Measurements from ENCODE around the gene CRYBA1. TPM values are rescaled to one million over a fixed set of nuclear protein-coding genes. Genes with fewer than 3 reads are reported as not detected.

Gene CRYBA1
- total and polyA plus RNA-seq, 2 of the 8 experiments (the other 6 are each of a cell fraction or from before 2014, with no cell fraction given): not detected

DNA sequence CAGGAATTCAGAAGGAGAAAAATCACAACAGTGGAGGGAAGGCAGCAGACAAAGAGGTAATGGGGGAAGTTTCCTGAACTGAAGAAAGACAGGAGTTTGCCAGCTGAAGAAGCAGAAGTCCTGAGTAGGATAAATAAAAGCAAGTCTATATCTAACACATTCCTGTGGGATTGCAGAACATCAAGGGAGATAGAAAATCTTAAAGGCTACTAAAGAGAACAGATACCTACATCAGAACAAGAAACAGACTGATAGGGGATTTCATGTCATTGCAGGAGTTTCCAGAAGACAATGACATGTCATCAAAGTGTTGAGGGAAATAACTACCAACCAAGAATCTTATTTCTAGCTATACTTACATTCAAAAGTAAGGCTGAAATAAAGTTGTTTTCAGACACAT is 21.3 kb upstream of the CRYBA1 start:
- Histone ChIP-seq H3K9me3 (ENCODE audit: insufficient read depth in 2 of 2, low read depth in 1 of 2, low read length in 1 of 2) (no peaks in the 10 kb centered on the region), H3K4me2 (ENCODE audit: insufficient read depth in 1 of 2, low read depth in 2 of 2, low read length in 2 of 2) (no peak overlapping the region), H3K56ac (replicated peaks; ENCODE audit: insufficient read length, low read depth, low read length) (no peak overlapping the region), H3K27ac (ENCODE audit: low read depth, low read length) (no peak overlapping the region), H4K20me1 (replicated peaks in 1 of 2; ENCODE audit: control insufficient read depth in 1 of 2, insufficient read depth in 2 of 2, low read length in 2 of 2) (no peaks in the 10 kb centered on the region), H3K9ac (replicated peaks in 1 of 4; ENCODE audit: extremely low read depth in 1 of 4, low read depth in 3 of 4, low read length in 3 of 4) (no peak overlapping the region), H3K36me3 (ENCODE audit: control insufficient read depth in 2 of 4, insufficient read depth in 4 of 4, low read length in 3 of 4) (no peaks in the 10 kb centered on the region), H2AFZ (ENCODE audit: low read length) (no peak overlapping the region), H4K91ac (replicated peaks; ENCODE audit: insufficient read length, low read length) (no peak overlapping the region), H3K18ac (ENCODE audit: extremely low read depth, low read length) (no peak overlapping the region), H4K5ac (ENCODE audit: insufficient read length, low read depth, low read length) (no peak overlapping the region), H3K4me3 (ENCODE audit: extremely low read depth in 1 of 4, insufficient read depth in 2 of 4, low read depth in 3 of 4, low read length in 4 of 4) (no peak overlapping the region), H3K4me1 (replicated peaks in 1 of 4; ENCODE audit: control insufficient read depth in 3 of 4, insufficient read depth in 4 of 4, low read length in 3 of 4) (no peaks in the 10 kb centered on the region), H2BK5ac (ENCODE audit: low read depth, low read length) (no peak overlapping the region), H2BK12ac (ENCODE audit: low read depth, low read length) (no peak overlapping the region), H4K8ac (ENCODE audit: extremely low read depth, insufficient read depth, low read length) (no peak overlapping the region), H3K14ac (ENCODE audit: insufficient read length) (no peak overlapping the region), H3K27me3 (replicated peaks in 1 of 4; ENCODE audit: control insufficient read depth in 3 of 4, extremely low read depth in 1 of 4, insufficient read depth in 3 of 4, low read length in 3 of 4) (no peaks in the 10 kb centered on the region), H3K4ac (replicated peaks; ENCODE audit: insufficient read length, low read depth, low read length) (no peak overlapping the region), H2BK120ac (replicated peaks; ENCODE audit: low read depth, low read length) (no peak overlapping the region), H3K23me2 (ENCODE audit: low read depth, low read length) (no peaks in the 10 kb centered on the region), H3K23ac (ENCODE audit: insufficient read length) (no peak overlapping the region), H3K79me2 (ENCODE audit: control insufficient read depth in 1 of 2, insufficient read depth in 2 of 2, low read length in 2 of 2) (no peaks in the 10 kb centered on the region), H2BK20ac (ENCODE audit: low read length) (no peak overlapping the region), H2BK15ac (ENCODE audit: low read length) (no peak overlapping the region), H3K79me1 (ENCODE audit: low read depth, low read length) (no peaks in the 10 kb centered on the region), H2AK5ac (ENCODE audit: low read depth, low read length) (no peak overlapping the region)
- DNase-seq (ENCODE audit: low read depth in 1 of 2, low spot score in 2 of 2) (no peak), FAIRE-seq (no peak)
- CTCF ChIA-PET (ENCODE audit: partially characterized antibody): interaction anchor here (0.6 to 1.9 kb wide), 6 partner anchors 18 to 116 kb away, joined by 3 to 7 read pairs (median 4); partner anchors contain the start of gene MYO18A
- POLR2A ChIA-PET (ENCODE audit: partially characterized antibody): interaction anchor here (1.1 kb wide), 1 partner anchor 80 kb away, joined by 3 read pairs; no protein-coding TSS in a partner anchor
- TF ChIP-seq, protein P1, sequence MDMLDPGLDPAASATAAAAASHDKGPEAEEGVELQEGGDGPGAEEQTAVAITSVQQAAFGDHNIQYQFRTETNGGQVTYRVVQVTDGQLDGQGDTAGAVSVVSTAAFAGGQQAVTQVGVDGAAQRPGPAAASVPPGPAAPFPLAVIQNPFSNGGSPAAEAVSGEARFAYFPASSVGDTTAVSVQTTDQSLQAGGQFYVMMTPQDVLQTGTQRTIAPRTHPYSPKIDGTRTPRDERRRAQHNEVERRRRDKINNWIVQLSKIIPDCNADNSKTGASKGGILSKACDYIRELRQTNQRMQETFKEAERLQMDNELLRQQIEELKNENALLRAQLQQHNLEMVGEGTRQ (IDR thresholded peaks at IDR 0.05; ENCODE audit: low read length): no peak
- TF ChIP-seq SP2 (IDR thresholded peaks at IDR 0.05; ENCODE audit: low read length) (no peak), HDAC6 (IDR thresholded peaks at IDR 0.05; ENCODE audit: low read depth, low read length) (no peak), RAD21 (IDR thresholded peaks at IDR 0.05 in 1 of 2, conservative IDR thresholded peaks at IDR 0.05 in 1 of 2; ENCODE audit: low read depth in 2 of 2, low read length in 2 of 2) (no peak), SP1 (IDR thresholded peaks at IDR 0.05; ENCODE audit: low read depth, low read length) (no peak), GTF2F1 (IDR thresholded peaks at IDR 0.05; ENCODE audit: borderline replicate concordance, low read depth, low read length) (no peak), TAF1 (IDR thresholded peaks at IDR 0.05; ENCODE audit: low read depth, low read length) (no peak), TCF12 (IDR thresholded peaks at IDR 0.05; ENCODE audit: low read depth, low read length) (no peak), NANOG (IDR thresholded peaks at IDR 0.05; ENCODE audit: insufficient read depth, low read depth, low read length, poor library complexity, severe bottlenecking) (no peak), CTBP2 (IDR thresholded peaks at IDR 0.05; ENCODE audit: borderline replicate concordance, insufficient read depth, insufficient read length, low read length) (no peak), RXRA (IDR thresholded peaks at IDR 0.05; ENCODE audit: insufficient read depth, low read depth, low read length) (no peak), KDM4A (IDR thresholded peaks at IDR 0.05; ENCODE audit: low read depth, low read length, severe bottlenecking) (no peak), YY1 (IDR thresholded peaks at IDR 0.05; ENCODE audit: low read depth, low read length) (no peak), ASH2L (IDR thresholded peaks at IDR 0.05; ENCODE audit: low read length) (no peak), RFX5 (IDR thresholded peaks at IDR 0.05; ENCODE audit: borderline replicate concordance, low read depth, low read length) (no peak)
